HepG2 (cell line): ENCODE measurements around the gene NR2F1-AS1. TPM values are rescaled to one million over a fixed set of nuclear protein-coding genes. Genes with fewer than 3 reads are reported as not detected.

Source experiments
- ATAC-seq: fragments of 200-7000 bp; cut with Tn5 transposase; 3 replicates; pipeline ENCODE4 v1.9.1; 2020; ENCODE audit warnings: mild to moderate bottlenecking, moderate library complexity
- BruUV-seq: library from RNA; stranded (reverse); fragments of 400-500 nt; replicated peaks from 2 replicates; lab custom pipeline; 2021; lab: Mats Ljungman, UMichigan
- CTCF ChIA-PET: fragments of 300-600 bp; formaldehyde crosslinking; extraction: SDS; loops from one replicate; lab custom pipeline; 2021; ENCODE audit warnings: low total read pairs, inconsistent platforms, low intra/inter-chr PET ratio; lab: Yijun Ruan, JAX
- POLR2A ChIA-PET: fragments of 350-600 bp; sonication (Branson Sonifier 250); formaldehyde crosslinking; loops from one replicate; lab custom pipeline; 2020; ENCODE audit warnings: antibody characterized with exemption, inconsistent platforms; lab: Yijun Ruan, JAX
- DNase-seq: peaks from one replicate; pipeline ENCODE4 v3.0.0-alpha.2; 2015; ENCODE audit warnings: low spot score
- FAIRE-seq: peaks from 3 replicates; lab custom pipeline; 2011; peaks lifted over from hg19 to GRCh38; lab: Jason Lieb, UNC
- H2AFZ ChIP-seq: one replicate; pipeline ENCODE4 v1.6.1; 2011; ENCODE audit warnings: low read length, inconsistent platforms
- H3K27ac ChIP-seq: fragments of 300-600 bp; 3 replicates; pipeline ENCODE4 v1.8.0; 2011; ENCODE audit warnings: mixed run types, mild to moderate bottlenecking, mixed read lengths, low read length, inconsistent platforms; ENCODE audit not compliant: insufficient read depth; ENCODE audit errors: extremely low read length
- H3K27me3 ChIP-seq, 2 experiments: fragments of 200-600 bp in 1 of 2; 2 replicates in 1 of 2; 3 replicates in 1 of 2; pipeline versions ENCODE4 v1.6.0 to v1.8.0; 2011; ENCODE audit warnings: low read length in 2 of 2, mild to moderate bottlenecking in 2 of 2, moderate library complexity in 2 of 2, inconsistent platforms in 1 of 2; ENCODE audit not compliant: insufficient read depth in 2 of 2, control insufficient read depth in 1 of 2
- H3K36me3 ChIP-seq, 2 experiments: fragments of 200-600 bp in 1 of 2; replicated peaks in 1 of 2; 2 replicates in 1 of 2; 3 replicates in 1 of 2; pipeline versions ENCODE4 v1.5.1 to v1.8.0; 2011; ENCODE audit warnings: low read length in 2 of 2, inconsistent platforms in 1 of 2; ENCODE audit not compliant: insufficient read depth in 2 of 2, control insufficient read depth in 1 of 2
- H3K4me1 ChIP-seq: 2 replicates; pipeline ENCODE4 v1.5.1; 2012; ENCODE audit warnings: low read length, inconsistent platforms; ENCODE audit not compliant: insufficient read depth
- H3K4me2 ChIP-seq: 2 replicates; pipeline ENCODE4 v1.6.0; 2011; ENCODE audit warnings: low read depth, low read length, inconsistent platforms
- H3K4me3 ChIP-seq, 3 experiments: fragments of 200-600 bp in 1 of 3; sonication (generic), shearing (Covaris generic) in 1 of 3; replicated peaks in 1 of 3; 2 replicates each; pipeline ENCODE4 v1.5.1; 2011 to 2016; ENCODE audit warnings: low read length in 3 of 3, inconsistent platforms in 2 of 3, low read depth in 2 of 3, mild to moderate bottlenecking in 2 of 3, control low read depth in 1 of 3, mixed read lengths in 1 of 3; ENCODE audit not compliant: insufficient read depth in 1 of 3
- H3K79me2 ChIP-seq: one replicate; pipeline ENCODE4 v1.6.1; 2011; ENCODE audit warnings: low read length, inconsistent platforms; ENCODE audit not compliant: insufficient read depth
- H3K9ac ChIP-seq: 2 replicates; pipeline ENCODE4 v1.6.0; 2011; ENCODE audit warnings: mild to moderate bottlenecking, low read depth, low read length, inconsistent platforms; ENCODE audit not compliant: insufficient read depth
- H3K9me3 ChIP-seq: 2 replicates; pipeline ENCODE4 v1.5.1; 2012; ENCODE audit warnings: mild to moderate bottlenecking, low read length
- H4K20me1 ChIP-seq: 2 replicates; pipeline ENCODE4 v1.6.0; 2011; ENCODE audit warnings: inconsistent platforms, mild to moderate bottlenecking, low read length, moderate library complexity; ENCODE audit not compliant: insufficient read depth
- BHLHE40 ChIP-seq: IDR thresholded peaks from 2 replicates; pipeline ENCODE4 v1.6.1; 2011; ENCODE audit warnings: low read length, improper control_type of control experiment
- FIP1L1 ChIP-seq: fragments of 200-400 bp; formaldehyde crosslinking; IDR thresholded peaks from 2 replicates; pipeline ENCODE4 v1.6.1; 2018; ENCODE audit warnings: low read depth, mild to moderate bottlenecking, low read length, moderate library complexity, borderline replicate concordance; ENCODE audit not compliant: insufficient read depth
- ZNF329 ChIP-seq: sonication (generic); formaldehyde crosslinking; IDR thresholded peaks from 2 replicates; pipeline ENCODE4 v1.9.0; 2021; ENCODE audit warnings: low read depth, mild to moderate bottlenecking, missing genetic modification reagents
- WGBS: methylation state at CpG from one replicate; pipeline ENCODE4 v1.1.6; 2017; ENCODE audit warnings: low lambda C conversion rate; 5-methylcytosine and 5-hydroxymethylcytosine counted together
- in situ Hi-C: cut with HindIII; loops from 2 replicates; pipeline ENCODE4 v1.10.0; 2017; ENCODE audit warnings: low pct_unique_long_range_greater_than_20kb; ENCODE audit not compliant: extremely low pct_ligation_motif_present
- intact Hi-C: fragments of 100-400 bp; cut with micrococcal nuclease; formaldehyde crosslinking; loops from one replicate; pipeline ENCODE4 v1.10.0; 2022; ENCODE audit not compliant: unreplicated experiment
- polyA plus RNA-seq, 8 experiments: library from polyadenylated mRNA; depleted of rRNA in 3 of 8; stranded (reverse) in 7 of 8; unstranded in 1 of 8; fragments of >200 nt; fragmentation: Illumina TruSeq in 4 of 8; extraction: Trizol in 4 of 8; gene quantifications; 2 replicates each; pipeline versions ENCODE4 v1.2.1 to v1.2.3, GENCODE V29; 2011 to 2016; ENCODE audit warnings: low read depth in 4 of 8, missing spikeins in 1 of 8, mixed read lengths in 1 of 8; ENCODE audit not compliant: insufficient read depth in 1 of 8
- total RNA-seq, 5 experiments: library from RNA; depleted of rRNA; stranded (reverse); fragments of >200 nt; fragmentation: Illumina TruSeq; extraction: Trizol; gene quantifications; 2 replicates each; pipeline ENCODE4 v1.2.3, GENCODE V29; 2016; ENCODE audit warnings: low read depth in 1 of 5
- TF ChIP-seq, protein P1 (sequence below): sonication (generic); formaldehyde crosslinking; IDR thresholded peaks from 2 replicates; pipeline ENCODE4 v1.4.0; 2020; ENCODE audit warnings: missing genetic modification reagents

Gene NR2F1-AS1
- total and polyA plus RNA-seq, 2 of the 13 experiments (the other 11 are each of a cell fraction or from before 2014, with no cell fraction given) = 2.8 TPM

- Histone ChIP-seq H3K4me3 (no peak overlapping the region), H3K79me2 (no peaks in the 10 kb centered on the region)
- POLR2A ChIA-PET = no interaction called here
- TF ChIP-seq FIP1L1 (no peak), ZNF329 (CRISPR knock-in tag) (no peak), BHLHE40 (peak; percentile 47; the same call in 1 of the 2 replicates)
- TF ChIP-seq, protein P1, sequence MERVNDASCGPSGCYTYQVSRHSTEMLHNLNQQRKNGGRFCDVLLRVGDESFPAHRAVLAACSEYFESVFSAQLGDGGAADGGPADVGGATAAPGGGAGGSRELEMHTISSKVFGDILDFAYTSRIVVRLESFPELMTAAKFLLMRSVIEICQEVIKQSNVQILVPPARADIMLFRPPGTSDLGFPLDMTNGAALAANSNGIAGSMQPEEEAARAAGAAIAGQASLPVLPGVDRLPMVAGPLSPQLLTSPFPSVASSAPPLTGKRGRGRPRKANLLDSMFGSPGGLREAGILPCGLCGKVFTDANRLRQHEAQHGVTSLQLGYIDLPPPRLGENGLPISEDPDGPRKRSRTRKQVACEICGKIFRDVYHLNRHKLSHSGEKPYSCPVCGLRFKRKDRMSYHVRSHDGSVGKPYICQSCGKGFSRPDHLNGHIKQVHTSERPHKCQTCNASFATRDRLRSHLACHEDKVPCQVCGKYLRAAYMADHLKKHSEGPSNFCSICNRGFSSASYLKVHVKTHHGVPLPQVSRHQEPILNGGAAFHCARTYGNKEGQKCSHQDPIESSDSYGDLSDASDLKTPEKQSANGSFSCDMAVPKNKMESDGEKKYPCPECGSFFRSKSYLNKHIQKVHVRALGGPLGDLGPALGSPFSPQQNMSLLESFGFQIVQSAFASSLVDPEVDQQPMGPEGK (CRISPR knock-in tag) = no peak
- TF ChIP-seq, all 625 proteins: peak for 1
- H3K27me3 ChIP-seq = peaks cover 2 to 38% of the 10 kb centered on the region in 2 experiments; a peak in 4 of 5 replicates
- in situ Hi-C loops (no loop called here), intact Hi-C loops (no loop called here)
- FAIRE-seq (no peak), DNase-seq (no peak), ATAC-seq (no peak)
- no peak overlapping the region for H3K9ac ChIP-seq
- peaks cover 31% of the 10 kb centered on the region for H3K4me1 ChIP-seq
- WGBS = 33% methylated on average over 8 of the region's 8 CpGs
- no peaks in the 10 kb centered on the region for H3K36me3 ChIP-seq
- no peaks in the 10 kb centered on the region for H3K9me3 ChIP-seq
- no peak overlapping the region for H3K27ac ChIP-seq
- BruUV-seq = no TSS peak
- no peaks in the 10 kb centered on the region for H4K20me1 ChIP-seq
- CTCF ChIA-PET = no interaction called here
- 0 out of 2 replicates have a peak overlapping the region, but pooled peaks have one; percentile 69 for H3K4me2 ChIP-seq
- no peak overlapping the region for H2AFZ ChIP-seq
Observed at GRCh38 chr5:93600409-93601070, 19.5 kb upstream of the NR2F1-AS1 start.
